Nephron progenitor cell (in vitro differentiated cells): ENCODE measurements around the gene APOA4.
A peak's percentile ranks its signal among the peaks of the same experiment; 100 is the strongest.

Source experiments
- DNase-seq: peaks from one replicate; pipeline ENCODE4 v3.0.0; 2021
- H3K27ac Mint-ChIP-seq: 2 replicates; pipeline ENCODE4 v1.8.0; 2021; ENCODE audit warnings: mild to moderate bottlenecking, moderate library complexity, mixed read lengths
- H3K27me3 Mint-ChIP-seq: 2 replicates; pipeline ENCODE4 v1.8.0; 2021; ENCODE audit warnings: mild to moderate bottlenecking, low read depth, mixed read lengths; ENCODE audit not compliant: poor library complexity
- H3K36me3 Mint-ChIP-seq: 2 replicates; pipeline ENCODE4 v1.8.0; 2021; ENCODE audit warnings: low read depth, mixed read lengths
- H3K4me1 Mint-ChIP-seq: 2 replicates; pipeline ENCODE4 v1.8.0; 2021; ENCODE audit warnings: mixed read lengths
- H3K4me3 Mint-ChIP-seq: 2 replicates; pipeline ENCODE4 v1.8.0; 2021; ENCODE audit warnings: mild to moderate bottlenecking, moderate library complexity, mixed read lengths
- H3K9me3 Mint-ChIP-seq: 2 replicates; pipeline ENCODE4 v1.8.0; 2021; ENCODE audit warnings: mild to moderate bottlenecking, moderate library complexity, mixed read lengths
- TF ChIP-seq, protein P1 (sequence below): fragments of 200-600 bp; sonication (generic); IDR thresholded peaks from 2 replicates; pipeline ENCODE4 v1.5.0; 2021; ENCODE audit warnings: antibody characterized with exemption

APOA4 gene

DNA sequence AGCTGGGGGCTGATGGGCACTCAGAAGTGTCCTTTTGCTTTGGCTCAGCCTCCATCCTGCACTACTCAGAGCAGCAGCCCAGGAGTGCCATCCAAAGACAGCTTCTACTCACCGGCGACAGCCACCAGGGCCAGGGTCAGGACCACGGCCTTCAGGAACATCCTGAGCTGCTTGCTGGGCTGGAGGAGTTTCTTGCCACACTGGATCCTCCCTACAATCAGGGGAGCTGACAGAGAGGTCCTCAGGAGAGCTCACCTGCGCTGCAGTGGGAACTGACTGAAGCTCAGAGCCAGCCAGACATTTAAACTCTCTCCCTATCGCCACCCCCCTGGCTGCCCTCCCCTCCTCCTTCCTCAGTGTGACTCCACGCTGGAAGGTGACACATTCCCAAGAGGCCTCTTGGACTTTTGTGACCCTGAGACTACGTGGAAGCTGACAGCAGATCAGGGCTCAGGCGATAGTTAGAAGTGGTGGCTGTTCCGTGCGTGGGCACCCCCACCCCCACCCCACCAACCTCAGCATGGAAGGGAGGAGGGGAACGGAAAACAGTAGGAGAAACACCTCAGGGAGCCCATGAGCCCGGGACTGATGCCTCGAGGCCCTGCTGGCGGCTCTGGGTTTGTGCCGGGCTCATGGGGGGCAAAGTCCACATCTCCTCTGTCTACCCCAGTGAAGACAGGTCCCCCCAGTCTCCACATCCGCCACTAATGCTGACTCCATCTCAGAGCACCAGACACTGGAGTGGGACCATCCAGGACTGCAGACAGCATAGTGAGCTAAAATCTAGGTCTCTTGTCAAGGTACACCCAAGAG lies at the start of gene APOA4:
Gene APOA4, minus strand, starts transcription at position 274 of the 813 bp plus-strand sequence. Its CDS starts 113 bp downstream, at position 161.
- H3K27me3 Mint-ChIP-seq = peaks cover 3% of the 10 kb centered on the region
- no peak for DNase-seq
- no peaks in the 10 kb centered on the region for H3K9me3 Mint-ChIP-seq
- TF ChIP-seq, protein P1, sequence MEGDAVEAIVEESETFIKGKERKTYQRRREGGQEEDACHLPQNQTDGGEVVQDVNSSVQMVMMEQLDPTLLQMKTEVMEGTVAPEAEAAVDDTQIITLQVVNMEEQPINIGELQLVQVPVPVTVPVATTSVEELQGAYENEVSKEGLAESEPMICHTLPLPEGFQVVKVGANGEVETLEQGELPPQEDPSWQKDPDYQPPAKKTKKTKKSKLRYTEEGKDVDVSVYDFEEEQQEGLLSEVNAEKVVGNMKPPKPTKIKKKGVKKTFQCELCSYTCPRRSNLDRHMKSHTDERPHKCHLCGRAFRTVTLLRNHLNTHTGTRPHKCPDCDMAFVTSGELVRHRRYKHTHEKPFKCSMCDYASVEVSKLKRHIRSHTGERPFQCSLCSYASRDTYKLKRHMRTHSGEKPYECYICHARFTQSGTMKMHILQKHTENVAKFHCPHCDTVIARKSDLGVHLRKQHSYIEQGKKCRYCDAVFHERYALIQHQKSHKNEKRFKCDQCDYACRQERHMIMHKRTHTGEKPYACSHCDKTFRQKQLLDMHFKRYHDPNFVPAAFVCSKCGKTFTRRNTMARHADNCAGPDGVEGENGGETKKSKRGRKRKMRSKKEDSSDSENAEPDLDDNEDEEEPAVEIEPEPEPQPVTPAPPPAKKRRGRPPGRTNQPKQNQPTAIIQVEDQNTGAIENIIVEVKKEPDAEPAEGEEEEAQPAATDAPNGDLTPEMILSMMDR = no peak
- peaks cover 21% of the 10 kb centered on the region for H3K4me1 Mint-ChIP-seq
- H3K36me3 Mint-ChIP-seq = no peaks in the 10 kb centered on the region
- H3K4me3 Mint-ChIP-seq = no peak within 1 kb of the TSS
- no peak within 1 kb of the TSS for H3K27ac Mint-ChIP-seq

DNA sequence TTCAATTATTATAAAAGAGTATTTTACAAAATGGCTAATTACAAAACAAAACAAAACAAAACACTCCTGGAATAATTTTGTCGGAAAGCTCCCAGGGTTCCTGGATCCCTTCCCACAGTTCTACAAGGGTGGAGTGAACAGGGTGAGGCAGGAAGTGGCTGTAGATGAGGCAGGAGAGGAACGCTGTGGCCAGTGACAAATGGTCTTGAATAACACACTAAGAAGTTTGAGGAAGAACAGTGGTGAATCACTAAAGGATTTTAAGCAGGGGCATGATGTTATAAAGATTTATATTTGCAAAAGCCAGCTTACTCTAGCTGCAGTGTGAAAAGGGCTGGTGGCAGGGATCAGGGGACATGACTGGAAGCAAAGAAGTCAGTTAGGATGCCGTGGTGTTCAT lies 48.1 kb upstream of the APOA4 start:
- Mint-ChIP-seq H3K4me3 (no peak overlapping the region), H3K9me3 (no peaks in the 10 kb centered on the region), H3K27me3 (no peaks in the 10 kb centered on the region), H3K36me3 (peaks cover 71% of the 10 kb centered on the region), H3K27ac (no peak overlapping the region), H3K4me1 (no peaks in the 10 kb centered on the region)
- DNase-seq = no peak
- TF ChIP-seq, protein P1 = no peak

DNA sequence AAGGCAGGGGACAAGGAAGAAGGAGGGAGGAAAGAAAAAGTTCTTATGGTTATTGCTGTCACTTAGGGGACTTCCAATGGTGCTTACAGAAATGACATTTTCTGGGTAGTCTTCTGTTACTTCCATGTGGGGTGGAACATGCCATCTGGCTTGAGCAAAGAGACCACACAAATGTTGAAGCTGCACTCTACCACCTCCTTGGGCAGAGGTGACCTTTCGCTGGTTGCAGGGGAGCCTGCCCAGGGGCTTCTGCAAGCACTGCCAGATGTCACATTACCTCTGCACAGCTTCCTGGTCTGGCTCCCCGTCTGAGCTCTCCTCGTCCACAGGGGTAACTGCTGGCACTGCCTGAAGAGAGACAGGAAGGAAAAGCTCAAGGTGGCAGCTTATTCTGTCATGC lies 47.0 kb upstream of the APOA4 start:
- TF ChIP-seq, protein P1 = no peak
- no peaks in the 10 kb centered on the region for H3K9me3 Mint-ChIP-seq
- no peak overlapping the region for H3K27ac Mint-ChIP-seq
- peaks cover 69% of the 10 kb centered on the region for H3K36me3 Mint-ChIP-seq
- H3K4me3 Mint-ChIP-seq = no peak overlapping the region
- no peak for DNase-seq
- no peaks in the 10 kb centered on the region for H3K4me1 Mint-ChIP-seq
- no peaks in the 10 kb centered on the region for H3K27me3 Mint-ChIP-seq

DNA sequence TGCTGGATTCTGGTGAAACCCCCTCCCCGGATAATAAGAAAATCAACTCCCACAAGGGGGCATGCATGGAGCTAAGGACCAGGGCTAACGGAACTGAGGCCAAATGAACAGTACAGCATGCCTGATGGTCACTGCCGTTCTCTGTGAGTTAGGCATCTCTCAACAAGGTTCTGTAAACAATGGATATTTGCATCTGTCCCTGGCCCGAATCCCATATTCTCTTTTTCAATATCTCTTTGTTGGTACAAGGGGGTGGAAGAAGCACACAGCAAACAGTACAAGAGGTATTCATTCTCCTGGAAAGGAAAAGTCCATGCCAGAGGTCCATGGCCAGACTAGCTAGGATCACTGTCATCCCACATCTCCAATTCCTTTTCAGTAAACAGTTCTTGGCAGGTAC lies 46.5 kb upstream of the APOA4 start:
- Mint-ChIP-seq H3K4me1 (no peaks in the 10 kb centered on the region), H3K9me3 (no peaks in the 10 kb centered on the region), H3K27ac (no peak overlapping the region), H3K4me3 (no peak overlapping the region), H3K27me3 (no peaks in the 10 kb centered on the region), H3K36me3 (peaks cover 65% of the 10 kb centered on the region)
- no peak for DNase-seq
- TF ChIP-seq, protein P1 = no peak

DNA sequence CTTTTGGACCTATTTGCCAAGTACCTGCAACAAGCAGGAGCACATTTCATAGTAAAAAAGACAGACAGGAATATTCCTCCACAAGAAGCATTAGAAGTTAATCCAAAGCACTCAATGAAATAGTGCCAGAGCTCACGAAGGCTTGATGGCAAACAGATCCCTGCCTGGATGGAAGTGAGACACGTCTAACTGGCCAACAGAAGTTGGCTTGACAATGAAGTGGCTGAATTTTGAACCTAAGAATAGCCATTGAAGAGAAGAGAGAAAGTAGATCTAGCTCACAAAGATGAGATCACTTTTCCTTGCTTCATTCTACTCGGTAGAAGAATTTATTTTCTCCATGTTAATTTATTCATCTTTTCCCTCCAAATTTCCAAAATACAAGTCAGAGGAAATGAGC lies 45.0 kb upstream of the APOA4 start:
- Mint-ChIP-seq H3K27ac (peak overlapping the region; percentile 18), H3K9me3 (no peaks in the 10 kb centered on the region), H3K27me3 (no peaks in the 10 kb centered on the region), H3K4me3 (no peak overlapping the region), H3K36me3 (peaks cover 67% of the 10 kb centered on the region), H3K4me1 (no peaks in the 10 kb centered on the region)
- TF ChIP-seq, protein P1 = no peak
- DNase-seq = no peak

DNA sequence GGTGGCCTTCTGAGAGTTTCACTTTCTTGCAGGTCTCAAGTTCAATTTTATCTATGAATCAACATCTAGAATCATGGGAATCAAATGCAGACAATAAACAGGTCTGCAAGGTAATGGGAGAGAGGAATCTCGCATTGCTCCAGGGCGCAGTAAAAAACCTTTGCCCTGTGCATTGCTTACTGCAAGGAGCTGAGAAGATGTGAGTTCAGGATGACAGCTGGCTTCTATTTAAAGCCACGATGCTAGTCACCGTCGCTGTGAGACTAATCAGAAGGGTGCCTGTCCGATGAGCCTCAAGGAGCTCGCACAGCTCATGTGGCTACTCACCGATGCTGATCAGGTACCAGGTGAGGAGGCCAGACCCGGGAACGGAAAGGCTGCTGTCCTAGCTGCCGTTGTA lies 44.5 kb upstream of the APOA4 start:
- H3K9me3 Mint-ChIP-seq = no peaks in the 10 kb centered on the region

More for the DNA sequence above, 44.5 kb upstream of the APOA4 start:
- Mint-ChIP-seq H3K36me3 (peaks cover 63% of the 10 kb centered on the region), H3K4me1 (no peaks in the 10 kb centered on the region), H3K4me3 (no peak overlapping the region), H3K27ac (no peak overlapping the region), H3K27me3 (no peaks in the 10 kb centered on the region)
- DNase-seq = no peak
- TF ChIP-seq, protein P1 = no peak
